Hematopoietic multipotent progenitor cell treated with erythropoietin and hydrocortisone succinate and interleukin-3 and kit ligand, for 4 days (in vitro differentiated cells): ENCODE measurements around the gene CCDC171.

Experiments used
- DNase-seq: peaks from one replicate; pipeline ENCODE4 v3.0.0-alpha.2; 2015

Gene CCDC171

DNA sequence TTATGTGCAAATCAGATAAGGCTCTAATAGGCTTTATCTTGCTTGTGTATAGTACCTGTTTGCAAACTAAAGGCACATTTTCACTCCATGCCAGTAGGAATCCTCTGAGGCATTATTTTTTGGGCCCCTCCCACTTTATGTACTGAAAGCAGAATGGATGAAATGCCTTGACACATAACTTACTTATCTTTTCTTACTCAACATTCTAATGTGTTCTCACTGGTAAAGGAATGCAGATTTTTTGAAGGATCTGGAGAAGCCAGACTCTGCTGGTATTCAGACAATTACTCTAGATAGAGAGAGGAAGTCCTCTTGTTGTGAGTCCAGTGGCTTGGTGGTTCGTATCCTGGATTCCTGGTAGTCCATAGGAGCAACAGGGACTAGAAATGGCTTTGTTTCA, 336.7 kb downstream of the CCDC171 start:
- no peak for DNase-seq

DNA sequence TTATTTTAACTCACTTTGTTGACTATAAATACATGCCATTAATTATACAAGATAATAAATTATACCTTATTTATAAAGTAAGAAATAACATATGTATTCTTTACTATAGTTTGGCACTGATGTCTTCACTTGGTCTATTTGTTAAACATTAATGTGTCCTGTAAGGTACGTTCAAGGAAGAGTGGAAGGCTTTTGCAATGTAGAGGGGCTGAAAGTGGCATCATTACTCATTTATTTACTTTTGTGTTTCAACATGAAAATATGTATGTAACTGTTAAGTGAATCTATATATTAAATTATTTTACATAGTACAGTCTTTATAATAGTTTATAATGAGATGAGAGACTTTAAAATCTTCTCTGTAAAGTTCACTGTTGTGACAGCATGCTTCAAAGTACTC, 348.7 kb downstream of the CCDC171 start:
- no peak for DNase-seq

DNA sequence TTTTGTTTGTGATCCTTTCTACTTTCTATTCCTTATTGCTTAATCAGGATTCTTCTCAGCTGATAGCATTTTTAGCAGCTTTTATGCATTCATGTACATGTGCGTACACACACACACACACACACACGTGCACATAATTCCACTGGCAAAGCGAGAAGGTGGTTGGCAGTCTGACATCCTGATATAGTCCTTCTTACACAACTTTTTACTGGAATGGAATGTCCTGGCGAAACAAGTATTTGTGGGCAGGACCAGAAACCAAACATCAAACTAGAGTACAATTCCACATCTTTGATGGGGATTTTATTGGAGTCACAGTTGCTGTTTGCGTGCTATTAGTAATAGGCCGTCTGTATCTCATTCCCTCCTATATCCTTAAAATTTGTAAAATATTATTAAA, 356.5 kb downstream of the CCDC171 start:
- DNase-seq, result no peak

DNA sequence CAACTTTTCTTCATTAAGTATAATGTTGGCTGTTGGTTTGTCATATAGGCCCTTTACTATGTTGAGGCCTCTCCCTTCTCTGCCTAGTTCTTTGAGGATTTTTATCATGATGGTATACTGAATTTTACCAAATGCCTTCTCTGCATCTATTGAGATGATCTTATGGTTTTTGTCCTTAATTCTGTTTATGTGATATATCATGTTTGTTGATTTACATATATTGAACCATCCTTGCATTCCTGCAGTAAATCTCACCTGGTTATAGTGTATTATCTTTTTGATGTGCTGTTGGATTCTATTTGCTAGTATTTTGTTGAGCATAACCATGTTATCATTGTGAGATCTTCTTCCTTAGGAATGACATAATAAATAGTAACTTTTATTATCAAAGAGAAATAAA, 362.9 kb downstream of the CCDC171 start:
- DNase-seq, result peak; percentile 4

DNA sequence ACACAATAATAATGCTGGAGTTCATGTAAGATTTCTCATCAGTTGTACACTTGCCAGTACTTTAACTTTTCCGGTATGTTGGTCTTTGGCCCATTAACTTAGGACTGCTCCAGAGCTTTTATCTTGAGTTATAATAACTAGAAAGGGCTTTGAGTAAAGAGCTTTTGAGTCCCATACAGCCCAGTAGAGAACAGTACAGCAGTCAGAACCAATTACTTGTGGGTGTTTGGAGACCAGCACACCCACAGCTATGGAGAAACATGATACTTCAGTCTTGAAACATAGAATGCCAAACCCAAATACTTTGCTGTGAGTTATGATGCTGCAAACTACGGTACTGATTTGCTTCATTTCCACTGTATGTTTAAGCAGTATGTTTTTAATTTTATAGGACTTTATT, 374.3 kb downstream of the CCDC171 start:
- no peak for DNase-seq

DNA sequence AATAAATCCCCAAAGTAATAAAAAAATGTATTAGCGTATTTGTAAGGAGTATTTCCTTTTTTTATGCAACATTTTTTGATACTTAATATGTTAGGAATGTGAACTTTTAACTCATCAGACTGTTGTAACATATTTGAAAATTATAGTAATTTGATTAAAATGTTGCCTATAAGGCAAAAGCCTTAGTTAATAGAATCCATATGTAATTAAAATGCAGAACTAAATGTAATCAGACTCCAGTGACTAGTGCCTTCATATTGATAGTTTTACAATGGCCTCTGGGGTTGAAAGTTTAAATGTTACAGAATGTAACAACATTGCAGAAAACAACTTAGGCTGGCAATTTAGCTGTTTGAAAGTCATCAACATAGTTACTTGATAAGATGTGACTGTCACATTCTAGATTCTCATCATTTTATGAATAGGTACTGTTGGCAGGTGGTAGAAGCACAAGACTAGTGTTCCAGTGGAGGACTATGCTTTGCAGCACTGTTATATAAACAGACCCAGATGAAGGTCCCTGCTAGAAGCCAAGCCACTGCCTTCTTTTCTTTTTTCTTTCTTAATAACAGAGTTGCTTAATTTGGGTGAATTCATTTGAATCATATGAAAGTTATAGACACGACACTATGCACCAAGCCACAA, 382.9 kb downstream of the CCDC171 start:
- no peak for DNase-seq

DNA sequence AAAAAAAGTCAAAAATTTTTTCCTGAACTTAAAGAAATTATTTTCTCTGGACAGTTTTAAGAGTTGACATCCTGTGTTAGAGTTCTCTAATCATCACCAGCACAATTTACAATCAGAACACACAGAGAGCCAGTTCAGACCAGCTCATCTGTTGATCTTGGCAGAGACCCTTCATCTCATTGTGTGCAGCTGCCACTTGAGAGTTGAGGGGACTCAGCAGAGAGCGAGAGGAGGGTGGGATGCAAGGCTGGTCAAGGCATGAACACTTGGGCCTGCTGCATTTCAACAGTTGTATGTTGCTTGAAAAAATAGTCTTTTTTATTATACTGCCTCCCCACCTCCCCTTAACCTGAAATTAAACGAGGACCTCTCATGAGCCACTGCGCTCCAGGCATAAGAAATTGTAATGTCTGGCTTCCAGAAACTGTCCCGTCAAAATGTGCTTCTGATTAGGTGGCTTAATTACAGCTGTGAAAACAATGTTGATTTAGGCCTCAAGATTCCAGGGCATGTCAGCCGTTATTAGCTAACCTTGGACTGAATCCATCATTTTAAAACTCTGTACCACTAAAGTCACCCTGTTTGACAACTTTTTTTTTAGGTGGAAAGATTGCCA, 383.6 kb downstream of the CCDC171 start:
- DNase-seq, result no peak

DNA sequence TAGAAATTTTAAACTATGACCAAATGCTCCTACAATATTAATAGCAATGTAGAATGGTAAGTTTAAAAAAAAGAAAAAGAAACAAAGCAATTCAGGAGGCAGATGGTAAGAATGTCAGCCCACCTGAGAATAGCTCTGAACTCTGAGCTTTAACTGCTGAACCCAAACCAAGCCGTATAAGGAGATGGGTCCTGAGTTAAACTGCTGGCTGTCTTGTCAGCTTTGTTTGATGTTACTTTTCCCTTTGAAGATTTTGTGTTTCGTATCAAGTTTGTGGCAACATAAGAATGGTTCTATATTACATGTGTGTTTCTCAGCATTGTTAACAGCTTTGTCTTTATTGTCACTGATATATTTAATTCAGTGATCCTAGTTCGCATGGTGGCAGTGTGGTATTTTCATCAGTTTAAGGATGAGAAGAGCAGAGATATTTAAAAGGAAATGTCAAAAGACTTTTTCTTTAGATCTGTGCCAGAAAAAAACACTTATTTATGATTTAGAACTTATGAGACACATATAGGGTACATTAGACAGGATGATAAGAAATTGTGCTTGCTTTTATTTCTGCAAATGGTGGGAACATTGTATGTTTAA, 390.1 kb downstream of the CCDC171 start:
- DNase-seq, result no peak

DNA sequence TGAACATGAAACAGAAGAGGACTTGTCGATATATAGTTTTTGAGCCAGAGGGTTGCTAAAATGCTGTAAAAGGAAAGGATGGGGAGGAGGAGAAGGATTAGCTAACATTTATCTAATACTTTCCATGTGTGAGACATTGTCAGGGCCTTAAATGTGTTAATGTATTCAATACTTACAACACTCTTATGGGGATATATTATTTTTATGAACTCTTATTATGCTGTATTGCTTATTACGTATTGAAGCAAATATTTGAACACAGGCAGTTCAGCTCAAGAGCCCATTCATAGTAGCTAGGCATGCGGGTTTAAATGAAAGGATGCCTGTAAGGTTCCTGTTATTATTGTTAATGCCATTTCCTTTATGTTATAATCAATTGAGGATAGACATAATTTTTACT, 391.5 kb downstream of the CCDC171 start:
- no peak for DNase-seq

DNA sequence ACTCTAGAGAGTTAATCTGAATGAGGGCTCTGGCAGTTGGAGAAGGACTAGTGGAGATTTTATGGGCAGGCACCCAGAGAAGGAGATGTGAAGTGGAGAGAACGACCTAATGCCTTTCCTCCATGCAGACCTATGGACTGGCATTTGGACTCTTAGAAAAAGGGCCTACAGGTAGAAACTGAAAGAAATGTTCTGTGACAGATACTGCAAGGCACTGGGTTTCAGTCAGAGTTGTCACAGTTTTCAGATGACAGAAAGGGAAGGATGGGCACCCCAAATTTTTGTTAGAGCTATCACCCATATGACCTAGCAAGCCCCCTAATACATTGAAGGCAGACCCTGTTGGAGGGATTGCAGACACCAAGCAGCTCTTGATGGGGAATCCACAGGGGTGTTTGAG, 406.8 kb downstream of the CCDC171 start:
- no peak for DNase-seq

DNA sequence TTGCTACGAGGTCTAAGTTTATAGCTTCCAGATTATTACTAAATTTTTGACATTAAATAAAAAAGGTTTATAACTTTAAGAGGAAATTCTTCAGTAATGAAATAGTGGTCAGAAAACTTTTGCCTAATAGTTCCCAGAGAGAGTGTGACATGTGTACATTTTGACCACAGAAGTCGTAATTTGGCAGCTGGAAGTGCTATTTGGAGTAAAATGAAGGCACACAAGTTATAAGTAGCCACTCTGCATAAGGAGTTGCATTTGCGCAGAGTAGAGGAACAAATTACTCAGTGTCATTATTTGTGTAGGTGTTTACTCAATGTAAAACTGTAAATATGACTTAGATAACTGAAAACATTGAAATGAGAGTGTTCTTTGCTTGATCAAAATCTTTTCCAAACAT, 408.4 kb downstream of the CCDC171 start:
- no peak for DNase-seq

DNA sequence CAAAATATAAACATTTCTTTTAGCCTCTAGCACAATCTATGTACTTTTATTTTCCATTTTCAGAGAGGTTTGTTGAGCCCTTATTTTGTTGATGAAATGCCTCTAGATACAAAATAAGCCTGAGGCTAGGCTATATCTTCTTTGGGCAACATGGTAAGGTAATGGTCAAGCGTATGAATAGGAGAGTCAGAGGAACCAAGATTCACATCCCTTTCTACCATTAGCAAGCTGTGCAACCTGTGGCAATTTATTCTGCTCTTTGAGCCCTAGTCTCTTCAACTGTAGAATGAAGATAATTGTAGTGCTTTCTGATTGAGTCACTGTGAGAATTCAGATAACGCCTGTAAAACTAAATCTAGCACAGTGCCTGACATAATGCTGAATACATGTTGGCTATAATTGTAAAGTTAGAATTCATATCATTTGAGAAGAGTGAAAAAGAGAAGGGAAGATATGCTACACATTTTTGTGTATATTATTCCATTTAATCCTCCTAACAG, 412.5 kb downstream of the CCDC171 start:
- DNase-seq, result no peak

DNA sequence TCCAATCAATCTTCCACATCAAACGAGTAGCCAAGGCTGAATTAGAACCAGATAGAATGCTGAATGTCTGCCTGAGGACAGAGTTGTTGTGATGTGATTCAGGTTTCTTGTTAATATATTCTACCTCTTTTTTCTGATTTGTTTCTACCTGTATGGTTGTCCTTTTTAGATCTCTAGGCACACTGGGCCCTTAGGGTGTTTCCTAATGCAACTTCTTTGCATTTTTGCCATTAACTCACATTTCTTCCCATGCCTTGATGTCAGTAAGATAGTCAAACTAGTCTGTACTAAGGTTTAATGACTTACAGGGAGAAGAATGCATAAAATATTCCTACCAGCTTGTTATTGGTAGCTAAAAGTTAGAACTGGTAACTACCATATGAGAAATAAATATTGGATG, 413.6 kb downstream of the CCDC171 start:
- no peak for DNase-seq

DNA sequence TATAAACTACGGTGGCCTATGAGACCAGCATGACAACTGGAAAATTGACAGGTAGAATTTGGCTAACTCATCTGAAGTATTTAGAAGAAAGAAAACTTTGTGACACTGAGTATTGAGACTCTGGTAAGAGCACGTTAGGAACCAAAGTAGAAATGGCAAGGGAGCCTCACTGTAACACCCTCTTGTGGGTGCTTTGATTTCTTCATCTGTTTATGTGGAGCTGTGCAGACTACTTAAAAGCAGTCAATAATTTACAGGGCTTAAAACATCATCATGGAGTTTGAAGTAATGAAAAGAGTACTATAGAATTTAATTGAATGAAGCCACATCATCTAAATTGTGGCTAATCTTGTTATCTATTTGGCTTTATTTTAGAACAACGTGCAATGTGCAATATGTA, 414.2 kb downstream of the CCDC171 start:
- no peak for DNase-seq

DNA sequence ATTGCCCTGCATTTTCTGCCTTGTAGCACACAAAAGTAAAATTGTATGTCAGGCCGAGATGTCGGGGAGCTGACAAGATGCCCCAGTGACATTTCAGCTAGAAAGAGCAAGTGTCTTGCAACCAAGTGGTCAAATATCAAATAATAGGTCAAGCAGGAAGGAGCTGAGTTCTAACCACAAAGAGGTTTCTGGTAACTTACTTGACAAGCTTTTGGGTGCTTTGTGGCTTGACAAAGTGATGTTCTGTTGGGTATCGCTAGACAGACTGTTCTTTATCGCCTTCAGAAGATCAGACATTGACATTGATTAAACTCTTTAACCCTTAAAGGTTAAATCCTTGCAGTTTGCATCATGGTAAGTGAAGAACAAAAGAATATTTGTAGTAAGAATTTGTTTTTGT, 419.9 kb downstream of the CCDC171 start:
- peak; percentile 3 for DNase-seq

DNA sequence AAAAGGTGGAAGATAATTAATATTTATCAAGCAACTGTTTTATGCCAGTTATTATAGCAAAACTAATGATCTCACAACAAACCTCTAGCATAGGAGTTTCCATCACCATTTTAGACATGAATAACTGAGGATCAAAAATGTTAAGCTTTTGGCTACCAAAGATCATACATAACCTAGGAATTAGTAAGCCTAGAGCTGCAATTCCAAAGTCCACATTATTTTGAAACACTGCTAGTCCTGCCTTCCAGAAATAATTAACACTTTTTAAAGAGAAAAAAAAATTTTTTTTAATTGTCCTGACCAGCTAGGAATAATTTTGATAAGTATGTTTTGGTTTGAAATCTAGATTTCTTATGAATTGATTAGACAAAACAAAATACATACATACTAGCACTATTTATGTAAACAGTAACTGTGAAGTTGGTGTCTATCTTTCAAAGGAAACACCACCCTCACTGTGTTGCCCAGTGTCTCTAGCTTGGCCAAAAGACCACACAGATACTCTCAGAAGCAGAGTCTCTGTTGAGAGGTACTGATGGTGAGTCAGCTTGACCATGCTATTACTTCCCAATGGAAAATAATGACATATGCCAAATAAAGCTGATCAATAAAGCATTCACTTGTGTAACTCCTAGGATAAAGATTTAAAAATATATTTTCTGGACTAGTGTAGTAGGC, 422.4 kb downstream of the CCDC171 start:
- DNase-seq, result no peak

DNA sequence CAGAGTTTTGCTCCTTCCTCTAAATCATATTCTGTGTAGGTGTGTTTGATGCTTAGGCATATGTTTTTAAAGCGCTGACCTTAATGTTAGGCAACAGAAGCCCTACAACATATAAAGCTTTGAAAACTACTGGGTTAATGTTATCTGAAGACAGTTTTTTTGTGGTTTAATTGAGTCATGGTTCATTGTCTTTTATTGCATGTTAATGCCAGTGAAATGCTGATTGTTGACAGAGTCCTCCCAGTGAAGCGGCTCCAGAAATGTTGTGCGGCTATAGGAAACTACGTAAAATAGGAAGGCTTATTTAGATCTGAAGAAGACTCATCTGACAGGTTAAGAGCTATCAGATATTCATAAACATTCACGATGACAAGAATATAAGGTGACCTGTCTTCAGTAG, 424.6 kb downstream of the CCDC171 start:
- DNase-seq, result no peak

DNA sequence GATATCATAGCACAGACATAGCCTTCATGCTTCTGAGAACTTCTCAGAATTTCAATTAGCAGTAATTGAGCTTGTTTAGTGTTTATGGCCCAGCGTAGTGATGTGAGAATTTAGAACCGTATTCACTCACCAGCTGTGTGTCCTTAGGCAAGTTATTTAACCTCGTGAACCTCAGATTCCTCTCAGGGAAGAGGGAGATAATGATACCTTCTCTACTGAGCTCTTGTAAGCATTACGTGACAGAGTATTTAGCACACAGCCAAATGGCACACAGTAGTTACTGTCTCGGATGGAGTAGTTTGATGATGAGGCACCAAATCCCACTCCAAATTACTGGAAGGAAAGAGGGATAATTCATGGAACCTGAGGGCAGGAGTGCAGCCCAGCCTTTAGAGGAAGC, 429.3 kb downstream of the CCDC171 start:
- DNase-seq, result no peak

DNA sequence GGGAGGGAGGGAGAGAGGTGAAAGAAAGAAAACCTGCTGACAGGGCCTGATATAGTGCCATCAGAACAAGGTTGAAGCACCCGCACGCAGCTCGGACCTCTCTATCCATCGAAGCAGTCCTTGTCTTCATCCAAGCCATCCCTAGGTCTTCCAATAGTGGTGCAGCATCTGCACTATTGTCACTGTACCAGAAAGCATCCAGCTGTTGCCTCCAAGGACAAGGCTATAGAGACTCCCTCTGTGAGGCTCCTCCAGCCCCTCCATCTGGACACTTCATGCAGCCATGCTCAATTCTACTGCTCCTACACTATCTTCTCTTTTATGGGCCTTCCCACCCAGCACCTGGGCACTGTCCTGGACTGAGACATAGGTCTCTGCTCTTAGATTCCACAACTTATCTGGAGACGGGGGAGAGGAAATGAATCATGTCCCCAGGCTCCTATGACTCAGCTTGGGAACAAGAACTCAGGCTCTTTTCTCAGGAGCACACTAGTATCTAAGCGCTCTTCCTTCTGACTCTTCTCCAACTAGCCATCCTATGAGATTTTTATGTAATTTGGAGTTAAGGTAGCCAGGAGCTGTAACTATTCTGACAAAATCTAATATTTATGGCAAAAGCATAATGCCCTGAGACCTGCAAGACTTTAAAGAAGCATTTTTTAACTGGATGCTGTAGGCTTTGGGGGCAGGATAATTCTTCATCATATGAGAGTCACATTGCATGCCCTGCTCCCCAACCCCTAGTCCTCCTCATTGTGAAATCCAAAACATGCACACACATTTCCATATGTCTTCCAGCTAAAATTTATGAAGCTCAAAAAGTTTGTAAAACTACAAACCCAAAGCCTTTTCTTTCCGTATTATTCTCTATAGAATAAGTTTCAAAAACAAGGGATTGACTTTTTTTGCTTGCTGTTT, 446.8 kb downstream of the CCDC171 start:
- DNase-seq, result no peak

DNA sequence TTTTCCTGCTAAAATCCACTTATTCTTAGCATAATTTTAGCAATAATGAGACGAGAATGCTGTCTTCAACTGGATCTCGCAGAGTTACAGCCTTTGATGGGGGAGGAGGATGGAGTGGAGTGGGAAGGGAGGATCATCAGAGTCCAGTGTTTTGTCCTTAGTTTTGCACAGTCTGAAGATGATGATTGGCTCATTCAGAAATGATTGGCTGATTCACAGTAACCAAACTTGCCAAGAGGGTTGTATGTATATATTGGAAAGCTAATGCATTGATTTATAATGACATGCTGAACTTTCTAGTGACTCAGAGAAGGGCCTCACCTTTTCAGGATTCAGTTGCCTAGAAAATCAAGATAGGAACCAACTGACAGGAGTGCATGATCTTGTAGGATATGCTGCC, 448.0 kb downstream of the CCDC171 start:
- DNase-seq, result no peak

DNA sequence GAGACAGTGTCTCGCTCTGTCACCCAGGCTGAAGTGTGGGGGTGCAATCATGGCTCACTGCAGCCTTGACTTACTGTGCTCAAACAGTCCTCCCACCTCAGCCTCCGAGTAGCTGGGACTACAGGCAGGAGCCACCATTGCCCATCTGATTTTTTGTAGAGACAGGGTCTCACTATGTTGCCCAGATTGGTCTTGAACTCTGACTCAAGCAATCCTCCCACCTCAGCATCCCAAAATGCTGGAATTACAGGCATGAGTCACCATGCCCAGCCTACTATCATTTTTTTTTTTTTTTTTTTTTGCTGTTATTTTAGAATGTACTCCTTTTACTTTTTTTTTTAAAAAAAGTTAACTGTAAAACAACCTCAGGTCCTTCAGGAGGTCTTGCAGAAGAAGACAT, 449.0 kb downstream of the CCDC171 start:
- DNase-seq, result no peak

DNA sequence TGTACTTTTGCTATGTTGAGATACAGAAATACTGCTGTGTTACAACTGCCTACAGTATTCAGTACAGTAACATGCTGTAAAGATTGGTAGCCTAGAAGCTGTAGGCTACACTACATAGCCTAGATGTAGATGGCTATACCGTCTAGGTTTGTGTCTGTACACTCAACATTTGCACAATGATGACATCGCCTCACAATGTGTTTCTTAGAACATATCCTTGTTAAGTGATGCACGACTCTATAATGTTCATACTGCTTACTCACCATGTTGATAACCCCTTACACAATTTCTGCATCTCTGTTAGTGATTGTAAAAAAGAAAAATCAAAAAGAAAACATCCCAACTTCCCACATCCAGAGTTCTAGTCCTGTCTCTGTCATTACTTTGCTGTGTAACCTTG, 450.0 kb downstream of the CCDC171 start:
- DNase-seq, result no peak

DNA sequence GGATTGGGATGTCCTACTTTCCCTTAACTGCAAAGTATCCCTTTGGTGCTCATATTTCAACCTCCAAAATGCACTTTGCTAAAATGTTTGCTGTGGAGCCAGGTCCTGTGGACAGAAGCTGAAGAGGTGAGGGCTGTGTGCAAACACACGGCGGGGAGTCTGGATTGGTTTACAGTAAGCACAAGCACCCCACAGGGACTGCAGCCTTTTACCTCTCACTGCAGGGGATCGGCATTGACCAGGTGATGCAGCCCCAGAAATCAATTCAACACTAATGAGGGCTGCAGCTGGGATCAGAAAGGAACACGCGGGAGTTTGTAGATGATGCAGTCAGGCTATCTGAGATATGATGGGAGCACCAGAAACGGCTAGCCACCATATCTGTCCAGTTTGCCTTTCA, 450.9 kb downstream of the CCDC171 start:
- no peak for DNase-seq
